Panc1 (cell line): ENCODE data around the gene PCDHGB4. TPM values are rescaled to one million over a fixed set of nuclear protein-coding genes. Genes with fewer than 3 reads are reported as not detected.
"Not testable (repeated sequence)": the region's sequence is repeated elsewhere in the genome, so short reads cannot be mapped to it uniquely, and the experiment has no call there.

Source experiments
- ATAC-seq: fragments of 200-7000 bp; cut with Tn5 transposase; 2 replicates; pipeline ENCODE4 v1.9.1; 2020; ENCODE audit warnings: mild to moderate bottlenecking, moderate library complexity
- Bru-seq: library from RNA; stranded (reverse); fragments of 400-500 nt; gene quantifications from one replicate; lab custom pipeline; 2021; lab: Mats Ljungman, UMichigan
- BruChase-seq, 2 experiments: library from RNA; stranded (reverse); fragments of 400-500 nt; gene quantifications; one replicate each; lab custom pipeline; 2021; lab: Mats Ljungman, UMichigan
- BruUV-seq: library from RNA; stranded (reverse); fragments of 400-500 nt; replicated peaks from 2 replicates; lab custom pipeline; 2021; lab: Mats Ljungman, UMichigan
- CTCF ChIA-PET: fragments of 300-600 bp; sonication (Branson Sonifier 250); formaldehyde crosslinking; loops from one replicate; lab custom pipeline; 2022; ENCODE audit warnings: antibody characterized with exemption; lab: Charles Lee
- POLR2A ChIA-PET: fragments of 300-600 bp; sonication (Branson Sonifier 250); formaldehyde crosslinking; loops from one replicate; lab custom pipeline; 2022; ENCODE audit warnings: antibody characterized with exemption; lab: Charles Lee
- DNase-seq: peaks from one replicate; pipeline ENCODE4 v3.0.0-alpha.2; 2010; ENCODE audit warnings: low read depth, low spot score
- H3K27ac ChIP-seq: 2 replicates; pipeline ENCODE4 v1.5.1; 2011; ENCODE audit warnings: mild to moderate bottlenecking, low read length, inconsistent platforms
- H3K27me3 ChIP-seq: fragments of 200-500 bp; sonication (Bioruptor generic); 2 replicates; pipeline ENCODE4 v1.6.0; 2014; ENCODE audit warnings: low read length, inconsistent platforms; ENCODE audit not compliant: control insufficient read depth, insufficient read depth
- H3K36me3 ChIP-seq: fragments of 200-500 bp; sonication (Bioruptor generic); 2 replicates; pipeline ENCODE4 v1.5.1; 2014; ENCODE audit warnings: inconsistent platforms, mild to moderate bottlenecking, low read length, moderate library complexity; ENCODE audit not compliant: control insufficient read depth, insufficient read depth
- H3K4me1 ChIP-seq: 2 replicates; pipeline ENCODE4 v1.5.1; 2011; ENCODE audit warnings: inconsistent platforms, mild to moderate bottlenecking, low read length, moderate library complexity; ENCODE audit not compliant: control insufficient read depth, insufficient read depth
- H3K4me3 ChIP-seq, 2 experiments: 2 replicates each; pipeline ENCODE4 v1.5.1; 2011 to 2012; ENCODE audit warnings: low read depth in 2 of 2, low read length in 2 of 2, mild to moderate bottlenecking in 2 of 2, inconsistent platforms in 1 of 2, moderate library complexity in 1 of 2
- H3K9me3 ChIP-seq: fragments of 200-500 bp; sonication (Bioruptor generic); 2 replicates; pipeline ENCODE4 v1.5.1; 2014; ENCODE audit warnings: low read depth, mild to moderate bottlenecking, inconsistent platforms, low read length, moderate library complexity; ENCODE audit not compliant: control insufficient read depth, insufficient read depth
- CTCF ChIP-seq: fragments of 450-650 bp; IDR thresholded peaks from 2 replicates; pipeline ENCODE4 v1.5.1; 2017; ENCODE audit warnings: mild to moderate bottlenecking
- POLR2AphosphoS5 ChIP-seq: IDR thresholded peaks from 2 replicates; pipeline ENCODE4 v1.6.1; 2012; ENCODE audit warnings: mild to moderate bottlenecking, low read depth, low read length, moderate library complexity
- REST ChIP-seq, 2 experiments: IDR thresholded peaks; 2 replicates each; pipeline ENCODE4 v1.6.1; 2011 to 2012; ENCODE audit warnings: low read depth in 2 of 2, control low read depth in 1 of 2, low read length in 1 of 2, mild to moderate bottlenecking in 1 of 2, moderate library complexity in 1 of 2; ENCODE audit not compliant: insufficient read depth in 1 of 2
- SIN3A ChIP-seq: IDR thresholded peaks from 2 replicates; pipeline ENCODE4 v1.6.1; 2012; ENCODE audit warnings: low read depth, mild to moderate bottlenecking, low read length, moderate library complexity, borderline replicate concordance; ENCODE audit not compliant: insufficient read depth
- TCF7L2 ChIP-seq: IDR thresholded peaks from 2 replicates; pipeline ENCODE4 v1.6.1; 2011; ENCODE audit warnings: mild to moderate bottlenecking, low read depth, low read length, inconsistent platforms
- in situ Hi-C: cut with HindIII; loops from 2 replicates; pipeline ENCODE4 v1.10.0; 2016; ENCODE audit warnings: low sequenced_read_pairs, low pct_unique_long_range_greater_than_20kb
- intact Hi-C: fragments of 100-400 bp; cut with micrococcal nuclease; formaldehyde crosslinking; loops from one replicate; pipeline ENCODE4 v1.10.0; 2022; ENCODE audit not compliant: unreplicated experiment
- long read RNA-seq: library from polyadenylated mRNA; unstranded; transcript quantifications from one replicate; pipeline ENCODE4 v2.0.0, GENCODE V29; 2021; ENCODE audit not compliant: unreplicated experiment
- polyA plus RNA-seq: library from polyadenylated mRNA; unstranded; fragments of >200 nt; gene quantifications from one replicate; pipeline ENCODE4 v1.2.1, GENCODE V29; 2012; ENCODE audit warnings: missing spikeins; ENCODE audit not compliant: insufficient read length
- total RNA-seq: library from RNA; stranded (reverse); gene quantifications from one replicate; pipeline ENCODE4 v1.2.1, GENCODE V29; 2021; ENCODE audit not compliant: unreplicated experiment

The PCDHGB4 gene
- total RNA-seq (0.21 TPM), Bru-seq, nascent RNA (percentile 42 among the genes with signal in this experiment), BruChase-seq, experiment 1, labeled RNA remaining after a 2-hour chase (percentile 50 among the genes with signal in this experiment), BruChase-seq, experiment 2, labeled RNA remaining after a 6-hour chase (percentile 42 among the genes with signal in this experiment)
- polyA plus RNA-seq = 0.07 TPM
- long read RNA-seq = 0 reads

GRCh38 chr5:141387557-141388311 is at the start of gene PCDHGB4:
PCDHGB4 (plus strand) TSS chr5:141387698; CDS start chr5:141387885, 187 bp downstream.
- H3K27me3 ChIP-seq, DNase-seq, H3K4me3 ChIP-seq, ATAC-seq, H3K27ac ChIP-seq, H3K36me3 ChIP-seq, in situ Hi-C loops, intact Hi-C loops, CTCF ChIA-PET, BruUV-seq, H3K9me3 ChIP-seq, POLR2A ChIA-PET, H3K4me1 ChIP-seq: not testable (repeated sequence)

GRCh38 chr5:141338538-141339306 is 48.8 kb upstream of the PCDHGB4 start, which contains the start of gene PCDHGA2:
PCDHGA2 (plus strand) TSS chr5:141338760.
- no peaks in the 10 kb centered on the region for H3K4me1 ChIP-seq
- no TSS peak for BruUV-seq
- ChIA-PET POLR2A (interaction anchor here (0.6 kb wide), 1 partner anchor 298 kb away, joined by 6 read pairs; the partner anchor contains the start of genes HDAC3 and RELL2), CTCF (interaction anchor here (0.8 to 1.1 kb wide), 2 partner anchors 8 to 9 kb away, joined by 3 to 7 read pairs; partner anchors contain the start of gene PCDHGA1)
- ATAC-seq (no peak), DNase-seq (no peak)
- no peak within 1 kb of the TSS for H3K27ac ChIP-seq
- H3K9me3 ChIP-seq = peaks cover 6% of the 10 kb centered on the region; the same call in 1 of the 2 replicates
- no peak for TF ChIP-seq REST (IDR thresholded peaks at IDR 0.05; ENCODE audit: insufficient read depth in 1 of 2, low read depth in 2 of 2, low read length in 1 of 2)
- TF ChIP-seq POLR2AphosphoS5 = no peak
- no peak for TF ChIP-seq TCF7L2
- peak; percentile 36 for TF ChIP-seq CTCF
- no peak for TF ChIP-seq SIN3A
- H3K27me3 ChIP-seq = no peaks in the 10 kb centered on the region
- H3K36me3 ChIP-seq = no peaks in the 10 kb centered on the region
- in situ Hi-C loops (loop anchor here (25.0 kb wide), 1 partner anchor 151 kb away; the partner anchor contains the start of genes PCDHB10, PCDHB11, PCDHB16 and PCDHB8), intact Hi-C loops (no loop called here)
- H3K4me3 ChIP-seq = no peak within 1 kb of the TSS

GRCh38 chr5:141340781-141341354 is 46.6 kb upstream of the PCDHGB4 start:
- intact Hi-C loops, H3K27me3 ChIP-seq, POLR2A ChIA-PET, H3K4me1 ChIP-seq, H3K27ac ChIP-seq, ATAC-seq, H3K4me3 ChIP-seq, DNase-seq, CTCF ChIA-PET, H3K9me3 ChIP-seq, H3K36me3 ChIP-seq, BruUV-seq: not testable (repeated sequence)
- in situ Hi-C loops = loop anchor here (25.0 kb wide), 1 partner anchor 154 kb away; the partner anchor contains the start of genes PCDHB10, PCDHB11, PCDHB16 and PCDHB8
